Ishikawa (cell line): ENCODE measurements around the gene RAI2.

Source experiments
- CEBPB ChIP-seq: IDR thresholded peaks from 2 replicates; pipeline ENCODE4 v1.6.1; 2012
- CREB1 ChIP-seq: IDR thresholded peaks from 2 replicates; pipeline ENCODE4 v1.6.1; 2012; ENCODE audit warnings: low read depth
- EGR1 ChIP-seq: IDR thresholded peaks from 2 replicates; pipeline ENCODE4 v1.6.1; 2012
- EP300 ChIP-seq: IDR thresholded peaks from 2 replicates; pipeline ENCODE4 v1.6.1; 2012; ENCODE audit warnings: borderline replicate concordance
- FOXM1 ChIP-seq: IDR thresholded peaks from 2 replicates; pipeline ENCODE4 v1.6.1; 2012; ENCODE audit warnings: low read depth, borderline replicate concordance
- NFIC ChIP-seq: IDR thresholded peaks from 2 replicates; pipeline ENCODE4 v1.6.1; 2012
- RAD21 ChIP-seq: IDR thresholded peaks from 2 replicates; pipeline ENCODE4 v1.6.1; 2012; ENCODE audit warnings: low read depth
- TAF1 ChIP-seq: IDR thresholded peaks from 2 replicates; pipeline ENCODE4 v1.6.1; 2012; ENCODE audit warnings: low read depth, mild to moderate bottlenecking
- TCF12 ChIP-seq: IDR thresholded peaks from 2 replicates; pipeline ENCODE4 v1.6.1; 2012; ENCODE audit warnings: low read depth
- TEAD4 ChIP-seq: IDR thresholded peaks from 2 replicates; pipeline ENCODE4 v1.6.1; 2012
- YY1 ChIP-seq: IDR thresholded peaks from 2 replicates; pipeline ENCODE4 v1.6.1; 2012; ENCODE audit warnings: low read depth
- ZBTB7A ChIP-seq: IDR thresholded peaks from 2 replicates; pipeline ENCODE4 v1.6.1; 2012; ENCODE audit warnings: low read depth
- TF ChIP-seq, protein P1 (sequence below): IDR thresholded peaks from 2 replicates; pipeline ENCODE4 v1.6.1; 2012
- TF ChIP-seq, protein P2 (sequence below): IDR thresholded peaks from 2 replicates; pipeline ENCODE4 v1.6.1; 2012; ENCODE audit warnings: low read depth, mild to moderate bottlenecking
- TF ChIP-seq, protein P3 (sequence below): IDR thresholded peaks from 2 replicates; pipeline ENCODE4 v1.6.1; 2012

RAI2 gene

DNA sequence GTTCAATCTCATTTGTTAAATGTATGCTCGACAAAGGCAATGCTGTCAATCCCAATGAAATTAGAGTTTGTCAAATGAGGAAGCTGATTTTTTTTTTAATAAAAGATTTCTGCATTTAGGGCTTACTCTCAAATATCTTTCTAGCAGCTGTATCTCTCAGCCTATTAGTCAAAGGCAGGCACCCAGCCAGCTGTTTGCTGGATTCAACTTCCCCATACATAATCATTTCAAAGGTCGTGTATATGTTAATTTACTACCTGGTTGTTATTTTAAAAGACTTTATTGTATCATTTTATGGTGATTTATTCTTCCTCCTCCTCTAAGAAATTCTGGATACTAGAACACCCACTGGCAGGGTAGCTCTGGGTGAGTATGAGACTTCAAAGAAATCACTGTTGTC is 27.1 kb downstream of the RAI2 start:
- TF ChIP-seq CREB1: no peak
- TF ChIP-seq TEAD4: no peak
- no peak for TF ChIP-seq TCF12
- no peak for TF ChIP-seq ZBTB7A
- TF ChIP-seq EGR1: no peak
- TF ChIP-seq YY1: no peak
- TF ChIP-seq FOXM1: no peak
- TF ChIP-seq CEBPB: no peak
- TF ChIP-seq RAD21: no peak
- TF ChIP-seq, protein P1, sequence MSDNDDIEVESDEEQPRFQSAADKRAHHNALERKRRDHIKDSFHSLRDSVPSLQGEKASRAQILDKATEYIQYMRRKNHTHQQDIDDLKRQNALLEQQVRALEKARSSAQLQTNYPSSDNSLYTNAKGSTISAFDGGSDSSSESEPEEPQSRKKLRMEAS: no peak
- TF ChIP-seq, protein P2, sequence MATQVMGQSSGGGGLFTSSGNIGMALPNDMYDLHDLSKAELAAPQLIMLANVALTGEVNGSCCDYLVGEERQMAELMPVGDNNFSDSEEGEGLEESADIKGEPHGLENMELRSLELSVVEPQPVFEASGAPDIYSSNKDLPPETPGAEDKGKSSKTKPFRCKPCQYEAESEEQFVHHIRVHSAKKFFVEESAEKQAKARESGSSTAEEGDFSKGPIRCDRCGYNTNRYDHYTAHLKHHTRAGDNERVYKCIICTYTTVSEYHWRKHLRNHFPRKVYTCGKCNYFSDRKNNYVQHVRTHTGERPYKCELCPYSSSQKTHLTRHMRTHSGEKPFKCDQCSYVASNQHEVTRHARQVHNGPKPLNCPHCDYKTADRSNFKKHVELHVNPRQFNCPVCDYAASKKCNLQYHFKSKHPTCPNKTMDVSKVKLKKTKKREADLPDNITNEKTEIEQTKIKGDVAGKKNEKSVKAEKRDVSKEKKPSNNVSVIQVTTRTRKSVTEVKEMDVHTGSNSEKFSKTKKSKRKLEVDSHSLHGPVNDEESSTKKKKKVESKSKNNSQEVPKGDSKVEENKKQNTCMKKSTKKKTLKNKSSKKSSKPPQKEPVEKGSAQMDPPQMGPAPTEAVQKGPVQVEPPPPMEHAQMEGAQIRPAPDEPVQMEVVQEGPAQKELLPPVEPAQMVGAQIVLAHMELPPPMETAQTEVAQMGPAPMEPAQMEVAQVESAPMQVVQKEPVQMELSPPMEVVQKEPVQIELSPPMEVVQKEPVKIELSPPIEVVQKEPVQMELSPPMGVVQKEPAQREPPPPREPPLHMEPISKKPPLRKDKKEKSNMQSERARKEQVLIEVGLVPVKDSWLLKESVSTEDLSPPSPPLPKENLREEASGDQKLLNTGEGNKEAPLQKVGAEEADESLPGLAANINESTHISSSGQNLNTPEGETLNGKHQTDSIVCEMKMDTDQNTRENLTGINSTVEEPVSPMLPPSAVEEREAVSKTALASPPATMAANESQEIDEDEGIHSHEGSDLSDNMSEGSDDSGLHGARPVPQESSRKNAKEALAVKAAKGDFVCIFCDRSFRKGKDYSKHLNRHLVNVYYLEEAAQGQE: no peak

DNA sequence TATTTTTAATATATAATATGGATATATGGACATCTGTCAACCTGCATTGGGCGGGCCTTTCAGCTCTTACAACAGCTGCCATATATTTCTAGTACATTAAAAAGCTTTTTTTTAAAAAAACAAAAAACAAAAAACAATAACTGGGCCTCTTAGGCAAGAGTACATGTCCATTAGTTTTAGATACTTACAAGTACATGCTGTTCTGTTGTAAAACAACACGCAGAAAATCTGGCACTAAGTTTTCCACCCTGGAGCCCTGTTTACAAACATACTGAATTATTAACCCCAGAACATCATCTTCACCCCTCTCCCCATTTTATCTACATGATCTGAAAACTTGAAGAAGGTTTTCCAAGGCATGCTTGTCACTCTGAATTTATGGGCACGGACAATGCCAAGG is 29.8 kb downstream of the RAI2 start:
- TF ChIP-seq ZBTB7A (no peak), FOXM1 (no peak), TEAD4 (no peak), TAF1 (no peak), TCF12 (no peak), EGR1 (no peak), YY1 (no peak), NFIC (no peak), CREB1 (no peak), RAD21 (no peak), CEBPB (no peak), EP300 (no peak)
- TF ChIP-seq, protein P2: no peak
- TF ChIP-seq, protein P3, sequence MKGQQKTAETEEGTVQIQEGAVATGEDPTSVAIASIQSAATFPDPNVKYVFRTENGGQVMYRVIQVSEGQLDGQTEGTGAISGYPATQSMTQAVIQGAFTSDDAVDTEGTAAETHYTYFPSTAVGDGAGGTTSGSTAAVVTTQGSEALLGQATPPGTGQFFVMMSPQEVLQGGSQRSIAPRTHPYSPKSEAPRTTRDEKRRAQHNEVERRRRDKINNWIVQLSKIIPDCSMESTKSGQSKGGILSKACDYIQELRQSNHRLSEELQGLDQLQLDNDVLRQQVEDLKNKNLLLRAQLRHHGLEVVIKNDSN: no peak
- TF ChIP-seq, protein P1: no peak

DNA sequence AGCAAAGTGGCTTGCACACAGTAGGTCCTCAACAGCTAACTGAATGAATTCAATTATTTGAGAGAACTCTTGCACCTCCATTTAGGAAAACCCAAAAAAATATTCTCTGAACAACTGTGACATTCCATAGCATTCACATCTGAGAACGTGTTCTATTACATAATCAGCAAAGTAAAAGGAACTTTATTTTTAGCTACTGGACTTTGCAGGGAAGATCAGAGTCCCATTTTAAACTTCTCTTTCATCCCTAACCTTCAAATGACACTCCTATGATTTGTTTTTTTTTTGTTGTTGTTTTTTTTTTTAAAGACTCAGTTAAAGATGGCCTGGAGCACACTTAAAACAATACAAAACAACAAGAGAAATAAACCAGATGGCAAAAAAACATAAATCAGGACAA is 30.9 kb downstream of the RAI2 start:
- TF ChIP-seq RAD21: no peak
- TF ChIP-seq TCF12: no peak
- TF ChIP-seq, protein P3: no peak
- no peak for TF ChIP-seq NFIC
- no peak for TF ChIP-seq CEBPB
- TF ChIP-seq TAF1: no peak
- no peak for TF ChIP-seq EGR1
- TF ChIP-seq EP300: no peak
- no peak for TF ChIP-seq TEAD4
- TF ChIP-seq FOXM1: no peak
- no peak for TF ChIP-seq YY1
- TF ChIP-seq CREB1: no peak

DNA sequence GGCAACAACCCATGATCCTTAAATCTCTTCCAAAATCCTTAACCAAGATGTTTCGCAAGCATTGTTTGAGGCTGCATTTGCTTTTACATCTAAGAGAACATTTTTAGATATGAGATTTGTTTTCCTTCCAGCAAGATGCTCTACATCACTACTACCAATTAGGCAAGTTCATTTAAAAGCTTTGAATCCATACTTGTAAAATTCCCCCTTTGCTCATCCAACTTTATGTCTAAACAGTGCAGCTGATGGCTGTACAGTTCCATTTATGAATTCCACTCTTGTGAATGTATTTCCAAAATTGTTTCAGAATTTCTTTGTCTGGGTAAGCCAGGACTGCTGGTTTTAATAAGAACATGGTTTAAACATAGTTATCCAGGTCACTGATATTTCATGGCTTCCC is 31.5 kb downstream of the RAI2 start:
- TF ChIP-seq, protein P1: no peak
- no peak for TF ChIP-seq RAD21
- TF ChIP-seq, protein P3: no peak
- TF ChIP-seq EGR1: no peak
- TF ChIP-seq CREB1: no peak
- TF ChIP-seq FOXM1: no peak
- TF ChIP-seq NFIC: no peak
- no peak for TF ChIP-seq YY1
- TF ChIP-seq TAF1: no peak
- TF ChIP-seq ZBTB7A: no peak
- no peak for TF ChIP-seq TEAD4
- no peak for TF ChIP-seq EP300
- TF ChIP-seq, protein P2: no peak
- no peak for TF ChIP-seq CEBPB
- TF ChIP-seq TCF12: no peak
